ENCODE data around the gene PAWR. TPM values are rescaled to one million over a fixed set of nuclear protein-coding genes. Genes with fewer than 3 reads are reported as not detected.

The PAWR gene
- total RNA-seq, 4 donors from 2014 or later = 45.1 to 92.1 (median 59.5) TPM

DNA sequence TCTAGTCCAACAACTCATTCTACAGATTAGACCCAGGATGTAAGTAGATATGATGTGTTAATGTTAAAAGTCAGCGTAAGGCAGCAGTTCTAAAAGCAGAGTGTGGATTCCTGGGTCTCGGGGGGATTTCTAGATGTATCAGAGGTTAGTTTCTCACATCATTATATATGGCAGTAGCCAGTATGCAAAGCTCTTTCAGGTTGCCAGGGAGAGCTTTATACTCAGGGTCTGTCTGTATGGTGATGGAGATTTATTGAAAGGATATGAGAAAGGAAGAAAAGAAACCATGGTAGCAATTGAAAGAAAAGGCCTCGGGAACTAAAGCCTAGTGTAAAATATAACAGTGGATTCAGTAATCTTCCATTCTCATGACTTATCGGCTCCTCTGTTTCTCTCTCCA lies 26.2 kb upstream of the PAWR start:
- Histone ChIP-seq H3K4me3 (no peak overlapping the region), H3K9me3 (no peaks in the 10 kb centered on the region), H3K27ac (no peak overlapping the region), H3K36me3 (no peaks in the 10 kb centered on the region), H3K27me3 (peaks cover 4% of the 10 kb centered on the region), H3K4me1 (no peaks in the 10 kb centered on the region)
- no peak for ATAC-seq
- 94 to 97% methylated on average over 4 of the region's 4 CpGs for WGBS, 2 donors (ENCODE audit: low coverage in 1 of 2)
- TF ChIP-seq POLR2AphosphoS5 (IDR thresholded peaks at IDR 0.05) = no peak
- no peak for TF ChIP-seq POLR2A (IDR thresholded peaks at IDR 0.05)
- TF ChIP-seq, protein P1, sequence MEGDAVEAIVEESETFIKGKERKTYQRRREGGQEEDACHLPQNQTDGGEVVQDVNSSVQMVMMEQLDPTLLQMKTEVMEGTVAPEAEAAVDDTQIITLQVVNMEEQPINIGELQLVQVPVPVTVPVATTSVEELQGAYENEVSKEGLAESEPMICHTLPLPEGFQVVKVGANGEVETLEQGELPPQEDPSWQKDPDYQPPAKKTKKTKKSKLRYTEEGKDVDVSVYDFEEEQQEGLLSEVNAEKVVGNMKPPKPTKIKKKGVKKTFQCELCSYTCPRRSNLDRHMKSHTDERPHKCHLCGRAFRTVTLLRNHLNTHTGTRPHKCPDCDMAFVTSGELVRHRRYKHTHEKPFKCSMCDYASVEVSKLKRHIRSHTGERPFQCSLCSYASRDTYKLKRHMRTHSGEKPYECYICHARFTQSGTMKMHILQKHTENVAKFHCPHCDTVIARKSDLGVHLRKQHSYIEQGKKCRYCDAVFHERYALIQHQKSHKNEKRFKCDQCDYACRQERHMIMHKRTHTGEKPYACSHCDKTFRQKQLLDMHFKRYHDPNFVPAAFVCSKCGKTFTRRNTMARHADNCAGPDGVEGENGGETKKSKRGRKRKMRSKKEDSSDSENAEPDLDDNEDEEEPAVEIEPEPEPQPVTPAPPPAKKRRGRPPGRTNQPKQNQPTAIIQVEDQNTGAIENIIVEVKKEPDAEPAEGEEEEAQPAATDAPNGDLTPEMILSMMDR (IDR thresholded peaks at IDR 0.05) = no peak
- no peak for TF ChIP-seq EP300 (IDR thresholded peaks at IDR 0.05)

DNA sequence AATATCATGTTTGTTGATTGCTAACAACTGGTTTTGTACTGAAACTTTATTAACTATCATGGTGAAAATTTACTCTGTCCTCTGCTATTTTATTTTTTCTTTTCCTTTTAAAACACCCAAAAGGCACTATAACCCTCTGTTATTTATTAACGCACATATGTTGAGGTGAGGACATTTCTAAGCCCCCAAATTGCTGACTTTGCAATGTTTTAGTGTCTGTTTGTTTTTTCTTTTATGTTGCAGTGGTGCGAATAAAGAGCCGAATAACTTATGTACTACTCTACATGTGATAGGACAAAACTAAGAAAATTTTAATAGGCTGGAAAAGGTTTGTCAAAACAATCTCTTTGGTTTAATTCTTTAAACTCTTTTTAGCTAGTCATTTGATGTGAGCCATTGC lies 24.5 kb upstream of the PAWR start:
- Histone ChIP-seq H3K9me3 (no peaks in the 10 kb centered on the region), H3K27ac (no peak overlapping the region), H3K36me3 (no peaks in the 10 kb centered on the region), H3K4me3 (no peak overlapping the region), H3K4me1 (no peaks in the 10 kb centered on the region), H3K27me3 (peaks cover 12% of the 10 kb centered on the region)
- no peak for TF ChIP-seq POLR2AphosphoS5 (IDR thresholded peaks at IDR 0.05)
- no peak for TF ChIP-seq EP300 (IDR thresholded peaks at IDR 0.05)
- no peak for TF ChIP-seq POLR2A (IDR thresholded peaks at IDR 0.05)
- TF ChIP-seq, protein P1 (IDR thresholded peaks at IDR 0.05) = no peak
- WGBS, 2 donors (ENCODE audit: low coverage in 1 of 2) = 93 to 100% methylated on average over 1 to 3 of the region's 3 CpGs
- ATAC-seq = no peak

DNA sequence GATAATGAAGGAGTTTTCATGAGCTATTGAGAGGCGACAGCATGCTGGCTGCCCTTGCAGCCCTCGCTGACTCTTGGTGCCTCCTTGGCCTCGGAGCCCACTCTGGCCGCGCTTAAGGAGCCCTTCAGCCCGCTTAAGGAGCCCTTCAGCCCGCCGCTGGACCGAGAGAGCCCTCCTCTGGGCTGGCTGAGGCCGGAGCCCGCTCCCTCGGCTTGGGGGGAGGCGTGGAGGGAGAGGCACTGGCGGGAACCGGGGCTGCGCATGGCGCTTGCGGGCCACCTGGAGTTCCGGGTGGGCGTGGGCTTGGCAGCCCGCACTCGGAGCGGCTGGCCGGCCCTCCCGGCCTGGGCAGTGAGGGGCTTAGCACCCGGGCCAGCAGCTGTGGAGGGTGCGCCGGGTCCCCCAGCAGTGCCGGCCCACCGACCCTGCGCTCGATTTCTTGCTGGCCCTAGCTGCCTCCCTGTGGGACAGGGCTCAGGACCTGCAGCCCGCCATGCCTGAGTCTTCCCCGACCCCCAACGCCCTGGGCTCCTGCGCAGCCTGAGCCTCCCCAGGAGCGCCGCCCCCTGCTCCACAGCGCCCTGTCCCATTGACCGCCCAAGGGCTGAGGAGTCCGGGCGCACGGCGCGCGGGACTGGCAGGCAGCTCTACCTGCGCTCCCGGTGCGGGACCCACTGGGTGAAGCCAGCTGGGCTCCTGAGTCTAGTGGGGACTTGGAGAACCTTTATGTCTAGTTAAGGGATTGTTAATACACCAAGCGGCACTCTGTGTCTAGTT lies 20.1 kb upstream of the PAWR start:
- no peak for ATAC-seq
- no peak for TF ChIP-seq POLR2A (IDR thresholded peaks at IDR 0.05)
- no peak for TF ChIP-seq EP300 (IDR thresholded peaks at IDR 0.05)
- TF ChIP-seq POLR2AphosphoS5 (IDR thresholded peaks at IDR 0.05) = no peak
- TF ChIP-seq, protein P1 (IDR thresholded peaks at IDR 0.05) = no peak
- Histone ChIP-seq H3K9me3 (no peaks in the 10 kb centered on the region), H3K4me3 (peak overlapping the region in 1 of 2 donors; percentile 19), H3K27ac (no peak overlapping the region), H3K4me1 (no peaks in the 10 kb centered on the region), H3K36me3 (no peaks in the 10 kb centered on the region), H3K27me3 (peaks cover 12% of the 10 kb centered on the region)
- WGBS, 2 donors (ENCODE audit: low coverage in 1 of 2) = no CpG with 5 or more reads among the region's 50 CpGs

DNA sequence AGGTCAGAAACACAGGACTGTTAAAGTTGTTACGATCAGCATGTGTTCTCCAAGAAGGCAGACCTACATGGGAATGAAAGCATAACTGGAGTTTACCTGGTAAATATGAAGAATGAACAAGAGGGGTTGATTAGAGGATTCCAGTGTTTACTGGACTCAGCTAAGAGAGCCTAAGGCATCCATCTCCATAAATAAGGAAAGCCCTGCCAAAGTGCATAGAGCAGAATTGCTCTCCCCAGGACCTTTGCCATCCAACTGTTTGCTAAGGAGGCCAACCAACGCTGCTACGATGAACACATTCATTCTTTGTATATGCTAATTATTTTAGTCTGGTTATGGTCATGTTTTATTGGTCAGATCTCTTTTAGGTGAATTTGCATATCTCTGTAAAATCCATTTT lies 17.1 kb upstream of the PAWR start:
- no peaks in the 10 kb centered on the region for H3K36me3 ChIP-seq
- TF ChIP-seq, protein P1 (IDR thresholded peaks at IDR 0.05) = no peak
- no peak for TF ChIP-seq POLR2A (IDR thresholded peaks at IDR 0.05)
- no peak for TF ChIP-seq POLR2AphosphoS5 (IDR thresholded peaks at IDR 0.05)
- no peaks in the 10 kb centered on the region for H3K9me3 ChIP-seq
- no peak overlapping the region for H3K27ac ChIP-seq
- peaks cover 12% of the 10 kb centered on the region for H3K27me3 ChIP-seq
- 77 to 84% methylated on average over 3 of the region's 3 CpGs for WGBS, 2 donors (ENCODE audit: low coverage in 1 of 2)
- H3K4me1 ChIP-seq = no peaks in the 10 kb centered on the region
- no peak for ATAC-seq
- H3K4me3 ChIP-seq = no peak overlapping the region

DNA sequence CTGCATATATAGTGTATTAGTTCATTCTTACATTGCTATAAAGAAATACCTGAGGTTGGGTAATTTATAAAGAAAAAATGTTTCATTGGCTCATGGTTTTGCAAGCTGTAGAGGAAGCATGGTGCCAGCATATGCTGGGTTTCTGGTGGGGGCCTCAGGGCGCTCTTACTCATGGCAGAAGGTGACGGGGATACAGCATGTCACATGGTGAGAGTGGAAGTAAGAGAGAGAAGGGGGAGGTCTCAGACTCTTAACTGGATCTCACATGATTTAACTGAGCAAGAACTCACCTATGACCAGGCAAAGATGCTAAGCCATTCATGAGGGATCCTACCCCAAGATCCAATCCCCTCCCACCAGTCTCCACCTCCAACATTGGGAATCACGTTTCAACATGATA lies 15.9 kb upstream of the PAWR start:
- no peak for TF ChIP-seq EP300 (IDR thresholded peaks at IDR 0.05)
- TF ChIP-seq, protein P1 (IDR thresholded peaks at IDR 0.05) = no peak
- TF ChIP-seq POLR2AphosphoS5 (IDR thresholded peaks at IDR 0.05) = no peak
- no peak for TF ChIP-seq POLR2A (IDR thresholded peaks at IDR 0.05)
- H3K4me1 ChIP-seq = no peaks in the 10 kb centered on the region
- H3K27ac ChIP-seq = no peak overlapping the region
- H3K9me3 ChIP-seq = no peaks in the 10 kb centered on the region
- 22 to 74% methylated on average over 1 to 3 of the region's 3 CpGs for WGBS, 2 donors (ENCODE audit: low coverage in 1 of 2)
- peaks cover 6% of the 10 kb centered on the region for H3K27me3 ChIP-seq
- H3K36me3 ChIP-seq = no peaks in the 10 kb centered on the region
- no peak for ATAC-seq
- no peak overlapping the region for H3K4me3 ChIP-seq
